HG03039 (cell line): ENCODE data around the gene NUDT9.
A peak's percentile ranks its signal among the peaks of the same experiment; 100 is the strongest.
"Not testable (repeated sequence)": the region's sequence is repeated elsewhere in the genome, so short reads cannot be mapped to it uniquely, and the experiment has no call there.

Source experiments
- ATAC-seq: cut with Tn5 transposase; IDR thresholded peaks from one replicate; pipeline ENCODE4 v1.9.1; 2021; ENCODE audit warnings: mild to moderate bottlenecking, moderate library complexity; ENCODE audit not compliant: unreplicated experiment

Gene NUDT9

GRCh38 chr4:87458913-87459312, 36.5 kb downstream of the NUDT9 start:
- ATAC-seq = no peak

GRCh38 chr4:87461281-87461700, 38.9 kb downstream of the NUDT9 start:
- ATAC-seq = no peak

GRCh38 chr4:87462102-87462501, 39.7 kb downstream of the NUDT9 start:
- no peak for ATAC-seq

- no peak for ATAC-seq
Observed at GRCh38 chr4:87465739-87466366, 43.5 kb downstream of the NUDT9 start.

GRCh38 chr4:87469390-87469789, 47.0 kb downstream of the NUDT9 start:
- ATAC-seq = no peak

GRCh38 chr4:87476934-87477333, 54.6 kb downstream of the NUDT9 start:
- no peak for ATAC-seq

GRCh38 chr4:87478732-87479250, 56.4 kb downstream of the NUDT9 start:
- ATAC-seq = no peak

- ATAC-seq = no peak
Observed at GRCh38 chr4:87481377-87481776, 59.0 kb downstream of the NUDT9 start.

GRCh38 chr4:87483247-87483646, 60.9 kb downstream of the NUDT9 start:
- ATAC-seq = not testable (repeated sequence)

GRCh38 chr4:87488666-87489065, 66.3 kb downstream of the NUDT9 start:
- ATAC-seq = not testable (repeated sequence)

GRCh38 chr4:87489678-87490077, 67.3 kb downstream of the NUDT9 start:
- no peak for ATAC-seq

- ATAC-seq = no peak
Observed at GRCh38 chr4:87490664-87491369, 68.4 kb downstream of the NUDT9 start.

- no peak for ATAC-seq
Observed at GRCh38 chr4:87491436-87491835, 69.1 kb downstream of the NUDT9 start.

- not testable (repeated sequence) for ATAC-seq
Observed at GRCh38 chr4:87491851-87492250, 69.5 kb downstream of the NUDT9 start.

- no peak for ATAC-seq
Observed at GRCh38 chr4:87493115-87493514, 70.7 kb downstream of the NUDT9 start.

GRCh38 chr4:87497159-87497558, 74.8 kb downstream of the NUDT9 start:
- no peak for ATAC-seq

- no peak for ATAC-seq
Observed at GRCh38 chr4:87497578-87497977, 75.2 kb downstream of the NUDT9 start.

GRCh38 chr4:87498446-87498900, 76.1 kb downstream of the NUDT9 start:
- ATAC-seq = no peak

GRCh38 chr4:87499403-87500091, 77.2 kb downstream of the NUDT9 start:
- ATAC-seq = peak; percentile 86

GRCh38 chr4:87500092-87500462, 77.7 kb downstream of the NUDT9 start:
- peak; percentile 55 for ATAC-seq

- ATAC-seq = no peak
Observed at GRCh38 chr4:87502580-87503238, 80.3 kb downstream of the NUDT9 start.
